SU-DHL-6 (cell line): ENCODE data around the gene ATP2B2.

Experiments
- EZH2phosphoT487 ChIP-seq: fragments of 200-600 bp; sonication (generic), shearing (Covaris generic); conservative IDR thresholded peaks from 2 replicates; pipeline ENCODE4 v1.6.1; 2018; ENCODE audit warnings: mild to moderate bottlenecking, antibody characterized with exemption, low read length, moderate library complexity, mixed read lengths
- TF ChIP-seq, protein P1 (sequence below): fragments of 200-600 bp; sonication (generic); IDR thresholded peaks from one replicate; pipeline ENCODE4 v1.5.1; 2017; ENCODE audit warnings: antibody characterized with exemption, mild to moderate bottlenecking, low read length, moderate library complexity; ENCODE audit not compliant: insufficient read depth, poor library complexity, severe bottlenecking

DNA sequence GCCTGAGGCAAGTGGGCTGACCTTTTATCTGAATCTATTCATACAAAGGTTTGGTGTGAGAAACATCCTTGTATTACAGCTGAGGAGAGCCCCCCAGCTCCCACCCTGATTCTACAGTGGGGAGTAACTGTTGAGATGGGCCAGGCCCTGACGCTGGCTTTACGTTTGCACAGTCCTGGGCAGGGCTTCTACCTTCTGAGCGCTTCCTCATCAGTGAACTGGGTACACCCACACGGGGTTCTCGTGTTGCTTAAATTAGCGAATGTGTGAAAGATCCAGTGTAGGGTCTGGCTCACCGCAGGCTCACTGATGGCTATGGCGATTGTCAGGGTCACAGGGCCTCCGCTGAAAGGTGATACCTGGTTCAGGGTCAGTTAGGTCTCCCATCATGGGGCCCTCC lies 205.3 kb downstream of the ATP2B2 start:
- TF ChIP-seq, protein P1, sequence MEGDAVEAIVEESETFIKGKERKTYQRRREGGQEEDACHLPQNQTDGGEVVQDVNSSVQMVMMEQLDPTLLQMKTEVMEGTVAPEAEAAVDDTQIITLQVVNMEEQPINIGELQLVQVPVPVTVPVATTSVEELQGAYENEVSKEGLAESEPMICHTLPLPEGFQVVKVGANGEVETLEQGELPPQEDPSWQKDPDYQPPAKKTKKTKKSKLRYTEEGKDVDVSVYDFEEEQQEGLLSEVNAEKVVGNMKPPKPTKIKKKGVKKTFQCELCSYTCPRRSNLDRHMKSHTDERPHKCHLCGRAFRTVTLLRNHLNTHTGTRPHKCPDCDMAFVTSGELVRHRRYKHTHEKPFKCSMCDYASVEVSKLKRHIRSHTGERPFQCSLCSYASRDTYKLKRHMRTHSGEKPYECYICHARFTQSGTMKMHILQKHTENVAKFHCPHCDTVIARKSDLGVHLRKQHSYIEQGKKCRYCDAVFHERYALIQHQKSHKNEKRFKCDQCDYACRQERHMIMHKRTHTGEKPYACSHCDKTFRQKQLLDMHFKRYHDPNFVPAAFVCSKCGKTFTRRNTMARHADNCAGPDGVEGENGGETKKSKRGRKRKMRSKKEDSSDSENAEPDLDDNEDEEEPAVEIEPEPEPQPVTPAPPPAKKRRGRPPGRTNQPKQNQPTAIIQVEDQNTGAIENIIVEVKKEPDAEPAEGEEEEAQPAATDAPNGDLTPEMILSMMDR: no peak
- no peak for TF ChIP-seq EZH2phosphoT487
